OCI-LY3 (cell line): Measurements from ENCODE around the gene ABO.
"Not testable (repeated sequence)": the region's sequence is repeated elsewhere in the genome, so short reads cannot be mapped to it uniquely, and the experiment has no call there.

Source experiments
- H2AFZ ChIP-seq: fragments of 200-600, 300-600 bp; shearing (Covaris generic); 2 replicates; pipeline ENCODE4 v1.6.0; 2014; ENCODE audit warnings: antibody characterized with exemption, low read depth, low read length
- H3K27ac ChIP-seq: fragments of 200-600, 300-600 bp; sonication (generic); 2 replicates; pipeline ENCODE4 v1.5.1; 2014; ENCODE audit warnings: mild to moderate bottlenecking, low read length, moderate library complexity, mixed read lengths
- H3K27me3 ChIP-seq: fragments of 200-600, 300-600 bp; sonication (generic); 2 replicates; pipeline ENCODE4 v1.6.1; 2014; ENCODE audit warnings: low read depth, low read length, mixed read lengths
- H3K36me3 ChIP-seq: fragments of 200-600, 300-600 bp; sonication (generic); replicated peaks from 2 replicates; pipeline ENCODE3; 2014; ENCODE audit warnings: low read depth, low read length, mixed read lengths
- H3K4me1 ChIP-seq: fragments of 300-600, 200-600 bp; sonication (generic); 2 replicates; pipeline ENCODE4 v1.6.1; 2014; ENCODE audit warnings: low read length, mixed read lengths
- H3K4me2 ChIP-seq: fragments of 200-600, 300-600 bp; sonication (generic); 2 replicates; pipeline ENCODE4 v1.6.1; 2014; ENCODE audit warnings: low read length, mixed read lengths
- H3K4me3 ChIP-seq: fragments of 300-600, 200-600 bp; sonication (generic); 2 replicates; pipeline ENCODE4 v1.5.1; 2014; ENCODE audit warnings: antibody characterized with exemption, mild to moderate bottlenecking, low read length, moderate library complexity
- H3K79me2 ChIP-seq: fragments of 300-600, 200-600 bp; shearing (Covaris generic); 2 replicates; pipeline ENCODE4 v1.6.1; 2014; ENCODE audit warnings: mild to moderate bottlenecking, low read length, mixed read lengths
- H3K9ac ChIP-seq: fragments of 300-600, 200-600 bp; shearing (Covaris generic); 2 replicates; pipeline ENCODE4 v1.6.0; 2014; ENCODE audit warnings: mild to moderate bottlenecking, low read length, moderate library complexity
- H3K9me3 ChIP-seq: fragments of 200-600, 300-600 bp; shearing (Covaris generic); 2 replicates; pipeline ENCODE4 v1.6.1; 2014; ENCODE audit warnings: low read length, mixed read lengths; ENCODE audit not compliant: insufficient read depth
- H4K20me1 ChIP-seq: fragments of 200-600, 300-600 bp; sonication (generic); 2 replicates; pipeline ENCODE4 v1.6.1; 2016; ENCODE audit warnings: low read length, mixed read lengths; ENCODE audit not compliant: insufficient read depth
- EZH2phosphoT487 ChIP-seq: fragments of 200-600 bp; shearing (Covaris generic); IDR thresholded peaks from 2 replicates; pipeline ENCODE4 v1.6.1; 2018; ENCODE audit warnings: antibody characterized with exemption, mixed run types, low read depth
- TF ChIP-seq, protein P1 (sequence below): fragments of 200-600, 300-600 bp; sonication (generic); IDR thresholded peaks from 2 replicates; pipeline ENCODE4 v1.5.1; 2014; ENCODE audit warnings: antibody characterized with exemption, low read length, low read depth

The ABO gene

DNA sequence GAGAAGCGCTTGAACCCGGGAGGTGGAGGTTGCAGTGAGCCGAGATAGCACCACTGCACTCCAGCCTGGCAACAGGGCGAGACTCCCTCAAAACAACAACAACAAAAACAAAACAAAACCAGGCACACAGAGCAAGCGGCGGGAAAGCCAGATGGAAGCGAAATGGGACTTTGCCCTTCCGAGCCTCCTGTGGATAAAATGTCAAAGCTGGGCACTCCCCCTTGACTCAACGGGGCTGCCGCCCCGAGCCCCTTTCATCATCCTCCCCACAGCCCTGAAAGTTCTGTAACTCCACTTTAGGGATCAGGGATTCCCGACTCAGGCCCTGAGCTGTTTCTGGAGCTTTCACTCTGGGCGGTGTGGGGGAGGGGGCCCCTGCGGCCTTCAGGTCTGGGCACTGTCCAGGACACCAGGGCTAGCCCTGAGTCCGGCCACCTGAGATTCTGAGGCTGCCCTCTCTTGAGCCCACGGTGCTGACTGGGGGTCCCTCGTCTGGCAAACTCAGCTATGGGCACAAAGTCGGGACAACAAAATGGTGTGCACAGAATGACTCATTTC, 35.4 kb downstream of the ABO start:
- Histone ChIP-seq H3K4me1 (no peaks in the 10 kb centered on the region), H3K9ac (no peak overlapping the region), H3K79me2 (no peaks in the 10 kb centered on the region), H3K27ac (no peak overlapping the region), H3K9me3 (no peaks in the 10 kb centered on the region), H3K4me2 (no peak overlapping the region), H3K4me3 (no peak overlapping the region), H3K27me3 (peaks cover 8% of the 10 kb centered on the region), H3K36me3 (no peaks in the 10 kb centered on the region), H4K20me1 (no peaks in the 10 kb centered on the region), H2AFZ (no peak overlapping the region)
- TF ChIP-seq EZH2phosphoT487 = no peak
- TF ChIP-seq, protein P1, sequence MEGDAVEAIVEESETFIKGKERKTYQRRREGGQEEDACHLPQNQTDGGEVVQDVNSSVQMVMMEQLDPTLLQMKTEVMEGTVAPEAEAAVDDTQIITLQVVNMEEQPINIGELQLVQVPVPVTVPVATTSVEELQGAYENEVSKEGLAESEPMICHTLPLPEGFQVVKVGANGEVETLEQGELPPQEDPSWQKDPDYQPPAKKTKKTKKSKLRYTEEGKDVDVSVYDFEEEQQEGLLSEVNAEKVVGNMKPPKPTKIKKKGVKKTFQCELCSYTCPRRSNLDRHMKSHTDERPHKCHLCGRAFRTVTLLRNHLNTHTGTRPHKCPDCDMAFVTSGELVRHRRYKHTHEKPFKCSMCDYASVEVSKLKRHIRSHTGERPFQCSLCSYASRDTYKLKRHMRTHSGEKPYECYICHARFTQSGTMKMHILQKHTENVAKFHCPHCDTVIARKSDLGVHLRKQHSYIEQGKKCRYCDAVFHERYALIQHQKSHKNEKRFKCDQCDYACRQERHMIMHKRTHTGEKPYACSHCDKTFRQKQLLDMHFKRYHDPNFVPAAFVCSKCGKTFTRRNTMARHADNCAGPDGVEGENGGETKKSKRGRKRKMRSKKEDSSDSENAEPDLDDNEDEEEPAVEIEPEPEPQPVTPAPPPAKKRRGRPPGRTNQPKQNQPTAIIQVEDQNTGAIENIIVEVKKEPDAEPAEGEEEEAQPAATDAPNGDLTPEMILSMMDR = no peak

DNA sequence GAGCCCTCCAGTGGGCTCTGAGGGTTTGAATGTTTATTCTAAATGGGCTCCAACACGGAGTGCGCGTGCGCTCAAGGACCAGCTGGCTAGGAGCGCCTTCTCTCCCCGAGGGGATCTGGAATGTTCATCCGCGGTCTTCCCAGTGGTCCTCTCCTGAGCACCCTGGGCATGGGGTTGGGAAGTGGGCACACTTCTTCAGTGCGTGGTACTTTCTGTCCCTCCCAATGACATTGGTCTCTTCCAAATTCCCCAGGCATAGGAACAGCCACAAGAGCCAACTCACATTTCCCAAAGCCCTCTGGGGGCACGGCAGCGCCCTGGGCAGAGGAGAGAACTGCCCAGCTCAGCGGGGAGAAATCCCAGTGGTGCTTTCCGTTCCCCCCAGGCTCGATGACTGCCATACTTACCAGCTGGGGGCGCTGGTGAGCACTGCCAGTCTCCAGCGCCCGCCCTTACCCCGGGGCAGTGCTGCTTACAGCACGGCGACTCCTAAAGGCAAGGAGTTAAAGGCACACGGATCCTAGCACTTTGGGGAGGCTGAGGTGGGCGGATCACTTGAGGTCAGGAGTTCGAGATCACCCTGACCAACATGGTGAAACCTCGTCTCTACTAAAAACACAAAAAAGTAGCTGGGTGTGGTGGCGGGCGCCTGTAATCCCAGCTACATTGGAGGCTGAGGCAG, 36.0 kb downstream of the ABO start:
- Histone ChIP-seq H3K36me3 (no peaks in the 10 kb centered on the region), H3K4me3 (no peak overlapping the region), H3K27ac (no peak overlapping the region), H3K4me2 (no peak overlapping the region), H3K4me1 (no peaks in the 10 kb centered on the region), H3K9ac (no peak overlapping the region), H3K79me2 (no peaks in the 10 kb centered on the region), H4K20me1 (no peaks in the 10 kb centered on the region), H2AFZ (no peak overlapping the region), H3K9me3 (no peaks in the 10 kb centered on the region), H3K27me3 (peaks cover 6% of the 10 kb centered on the region)
- TF ChIP-seq, protein P1 = peak; percentile 33; the same call in 1 of the 2 replicates
- TF ChIP-seq EZH2phosphoT487 = no peak

DNA sequence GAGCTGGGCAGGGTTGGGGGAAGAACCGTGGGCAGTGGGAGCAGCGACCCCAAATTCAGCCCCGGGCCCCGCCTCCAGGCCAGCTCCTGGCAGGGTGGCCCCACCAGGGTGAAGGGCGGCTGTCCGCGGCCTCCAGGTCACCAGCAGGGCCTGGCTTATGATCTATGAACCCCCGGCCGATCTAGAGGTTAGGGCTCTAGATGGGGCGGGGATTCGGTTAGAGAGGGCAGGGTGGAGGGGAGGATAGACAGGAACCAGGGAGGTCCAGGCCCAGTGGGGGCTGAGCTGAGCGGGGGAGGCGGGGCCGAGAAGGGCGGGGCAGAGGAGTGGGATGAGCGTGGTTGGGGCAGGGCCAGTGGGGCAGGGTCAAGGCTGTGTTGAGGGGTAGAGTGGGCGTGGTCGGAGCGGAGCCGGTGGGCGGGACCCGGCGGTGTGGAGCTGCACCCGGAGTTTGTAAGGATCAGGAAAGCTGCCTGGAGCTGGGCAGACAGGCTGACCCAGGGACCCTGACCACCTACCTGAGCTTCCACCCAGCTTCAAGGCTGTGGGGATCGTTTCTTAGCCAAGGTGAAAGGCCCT, 36.6 kb downstream of the ABO start:
- Histone ChIP-seq H3K27ac (no peak overlapping the region), H2AFZ (no peak overlapping the region), H3K79me2 (no peaks in the 10 kb centered on the region), H3K9me3 (no peaks in the 10 kb centered on the region), H3K4me2 (no peak overlapping the region), H4K20me1 (no peaks in the 10 kb centered on the region), H3K27me3 (no peaks in the 10 kb centered on the region), H3K4me3 (no peak overlapping the region), H3K36me3 (no peaks in the 10 kb centered on the region), H3K9ac (no peak overlapping the region), H3K4me1 (no peaks in the 10 kb centered on the region)
- TF ChIP-seq, protein P1 = no peak
- TF ChIP-seq EZH2phosphoT487 = no peak

DNA sequence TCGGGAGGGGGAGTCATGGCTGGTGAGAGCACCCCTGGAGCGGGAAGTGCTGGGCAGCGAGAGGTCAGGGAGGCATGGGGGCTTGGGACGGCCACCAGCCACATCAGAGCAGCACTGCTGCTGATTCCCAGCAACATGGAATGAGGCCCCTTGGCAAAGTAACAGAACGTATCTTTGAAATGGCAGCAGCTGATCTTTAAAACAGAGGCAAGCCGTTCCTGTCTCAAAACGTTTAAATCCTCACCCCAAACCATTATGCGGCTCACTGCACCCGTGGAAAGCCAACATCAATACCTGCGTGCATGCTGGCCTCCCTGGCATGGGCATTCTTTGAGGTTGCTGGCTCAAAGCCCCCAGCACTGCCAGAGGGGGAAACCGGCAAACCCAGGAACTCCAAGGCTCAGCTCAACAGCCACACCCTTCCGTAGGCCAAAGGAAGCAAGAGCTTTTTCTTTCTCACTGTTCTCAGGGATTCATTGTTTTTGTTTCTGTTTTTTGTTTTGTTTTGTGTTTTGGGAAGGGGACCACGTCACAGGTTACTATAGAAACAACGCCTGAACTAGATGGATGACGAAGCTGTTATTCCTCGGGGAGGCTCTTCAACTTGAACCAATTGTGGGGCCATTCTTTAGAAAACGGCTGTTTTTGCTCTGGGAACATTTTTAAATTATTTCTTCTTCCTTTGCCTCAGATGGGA, 37.8 kb downstream of the ABO start:
- no peak overlapping the region for H3K4me3 ChIP-seq
- H4K20me1 ChIP-seq = no peaks in the 10 kb centered on the region
- no peaks in the 10 kb centered on the region for H3K79me2 ChIP-seq
- no peaks in the 10 kb centered on the region for H3K9me3 ChIP-seq
- no peak overlapping the region for H2AFZ ChIP-seq
- no peak overlapping the region for H3K9ac ChIP-seq
- no peak for TF ChIP-seq EZH2phosphoT487
- TF ChIP-seq, protein P1 = no peak
- no peaks in the 10 kb centered on the region for H3K27me3 ChIP-seq
- H3K36me3 ChIP-seq = no peaks in the 10 kb centered on the region
- H3K4me1 ChIP-seq = no peaks in the 10 kb centered on the region
- H3K27ac ChIP-seq = no peak overlapping the region
- no peak overlapping the region for H3K4me2 ChIP-seq

DNA sequence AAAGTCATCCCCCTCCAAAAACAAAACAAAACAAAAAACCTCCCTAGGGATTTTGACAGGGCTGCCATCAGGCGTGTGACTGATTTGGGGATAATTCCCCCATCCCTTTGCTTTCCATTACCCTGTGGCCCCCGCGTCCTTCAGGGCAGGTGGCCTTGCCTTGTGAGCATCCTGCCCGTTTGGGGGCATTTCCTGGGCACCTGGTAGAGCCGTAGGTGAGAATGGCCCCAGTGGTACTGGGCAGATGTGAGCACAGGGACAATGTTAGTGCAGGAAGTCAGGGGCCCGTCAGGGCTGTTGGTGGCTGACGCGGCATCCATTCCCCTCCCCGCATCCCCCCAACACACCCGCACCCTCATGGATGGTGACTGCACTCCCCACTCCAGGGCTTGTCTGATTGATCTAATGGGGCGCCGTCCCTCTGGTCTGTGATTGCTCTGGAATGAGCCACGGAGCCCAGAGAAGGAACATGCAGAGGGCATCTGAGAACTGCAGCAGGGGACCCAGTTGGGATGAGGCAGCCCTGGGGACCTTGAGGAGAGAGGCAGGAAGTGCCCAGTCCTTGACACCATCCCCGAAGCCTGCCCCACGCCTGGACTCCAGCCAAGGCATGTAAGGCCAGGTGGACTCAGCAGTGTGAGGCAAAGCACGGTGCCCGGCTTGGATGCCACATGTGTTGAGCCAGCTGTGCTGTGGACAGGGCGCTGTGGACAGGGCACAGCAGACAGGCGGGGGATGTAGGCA, 38.5 kb downstream of the ABO start:
- not testable (repeated sequence) for H3K27ac ChIP-seq, H3K4me3 ChIP-seq, H4K20me1 ChIP-seq, H3K9me3 ChIP-seq, H3K79me2 ChIP-seq, H3K9ac ChIP-seq, H3K36me3 ChIP-seq, H3K4me2 ChIP-seq, H3K4me1 ChIP-seq, H3K27me3 ChIP-seq, H2AFZ ChIP-seq
